ENCODE data around the gene ESRRG. TPM values are rescaled to one million over a fixed set of nuclear protein-coding genes. Genes with fewer than 3 reads are reported as not detected.

Gene ESRRG
- total and polyA plus RNA-seq, 2 donors (not counting 1 experiment from before 2014, with no cell fraction given) = 0.15 to 0.83 TPM

- DNase-seq (ENCODE audit: low read depth in 2 of 2) = no peak
- TF ChIP-seq CTCF (conservative IDR thresholded peaks at IDR 0.05 in 1 of 2, IDR thresholded peaks at IDR 0.05 in 1 of 2; ENCODE audit: low read depth in 1 of 2, low read length in 2 of 2) = no peak
- TF ChIP-seq EZH2 (IDR thresholded peaks at IDR 0.05; ENCODE audit: low read length, missing control alignments) = no peak
- no peak overlapping the region for H3K4me3 ChIP-seq (replicated peaks in 1 of 4; ENCODE audit: control extremely low read depth in 1 of 4, insufficient read depth in 1 of 4, low read depth in 3 of 4, low read length in 4 of 4)
Measured at GRCh38 chr1:216765346-216766300, 42.4 kb upstream of the ESRRG start.

GRCh38 chr1:216758161-216758560 lies 34.9 kb upstream of the ESRRG start:
- Histone ChIP-seq H3K4me2 (ENCODE audit: extremely low read depth, insufficient read depth, low read length) (no peak overlapping the region), H3K79me2 (ENCODE audit: control insufficient read depth, insufficient read depth, low read length) (no peaks in the 10 kb centered on the region), H3K9me3 (ENCODE audit: control insufficient read depth, insufficient read depth, low read depth, low read length) (no peaks in the 10 kb centered on the region), H3K9ac (ENCODE audit: insufficient read depth, low read length) (no peak overlapping the region), H3K36me3 (ENCODE audit: control insufficient read depth, insufficient read depth, low read length) (no peaks in the 10 kb centered on the region), H3K4me1 (ENCODE audit: control insufficient read depth, extremely low read depth, insufficient read depth, low read length) (no peaks in the 10 kb centered on the region), H4K20me1 (ENCODE audit: control insufficient read depth, extremely low read depth, insufficient read depth, low read length) (no peaks in the 10 kb centered on the region), H3K27ac (ENCODE audit: insufficient read depth, low read length) (no peak overlapping the region), H3K27me3 (ENCODE audit: control insufficient read depth, insufficient read depth, low read length) (no peaks in the 10 kb centered on the region), H2AFZ (ENCODE audit: low read length) (no peak overlapping the region), H3K4me3 (replicated peaks in 1 of 4; ENCODE audit: control extremely low read depth in 1 of 4, insufficient read depth in 1 of 4, low read depth in 3 of 4, low read length in 4 of 4) (no peak overlapping the region)
- DNase-seq (ENCODE audit: low read depth in 2 of 2) = no peak
- no peak for TF ChIP-seq EZH2 (IDR thresholded peaks at IDR 0.05; ENCODE audit: low read length, missing control alignments)
- TF ChIP-seq CTCF (conservative IDR thresholded peaks at IDR 0.05 in 1 of 2, IDR thresholded peaks at IDR 0.05 in 1 of 2; ENCODE audit: low read depth in 1 of 2, low read length in 2 of 2) = no peak

More at GRCh38 chr1:216765346-216766300, 42.4 kb upstream of the ESRRG start:
- Histone ChIP-seq H3K4me1 (ENCODE audit: control insufficient read depth, extremely low read depth, insufficient read depth, low read length) (no peaks in the 10 kb centered on the region), H3K27ac (ENCODE audit: insufficient read depth, low read length) (no peak overlapping the region), H3K4me2 (ENCODE audit: extremely low read depth, insufficient read depth, low read length) (no peak overlapping the region), H3K36me3 (ENCODE audit: control insufficient read depth, insufficient read depth, low read length) (no peaks in the 10 kb centered on the region), H4K20me1 (ENCODE audit: control insufficient read depth, extremely low read depth, insufficient read depth, low read length) (no peaks in the 10 kb centered on the region), H3K79me2 (ENCODE audit: control insufficient read depth, insufficient read depth, low read length) (no peaks in the 10 kb centered on the region), H3K27me3 (ENCODE audit: control insufficient read depth, insufficient read depth, low read length) (no peaks in the 10 kb centered on the region), H2AFZ (ENCODE audit: low read length) (no peak overlapping the region), H3K9me3 (ENCODE audit: control insufficient read depth, insufficient read depth, low read depth, low read length) (no peaks in the 10 kb centered on the region), H3K9ac (ENCODE audit: insufficient read depth, low read length) (no peak overlapping the region)

- no peaks in the 10 kb centered on the region for H3K27me3 ChIP-seq (ENCODE audit: control insufficient read depth, insufficient read depth, low read length)
- H2AFZ ChIP-seq (ENCODE audit: low read length) = no peak overlapping the region
- no peak overlapping the region for H3K27ac ChIP-seq (ENCODE audit: insufficient read depth, low read length)
- no peaks in the 10 kb centered on the region for H3K9me3 ChIP-seq (ENCODE audit: control insufficient read depth, insufficient read depth, low read depth, low read length)
- TF ChIP-seq CTCF (conservative IDR thresholded peaks at IDR 0.05 in 1 of 2, IDR thresholded peaks at IDR 0.05 in 1 of 2; ENCODE audit: low read depth in 1 of 2, low read length in 2 of 2) (no peak), EZH2 (IDR thresholded peaks at IDR 0.05; ENCODE audit: low read length, missing control alignments) (no peak)
- no peaks in the 10 kb centered on the region for H3K79me2 ChIP-seq (ENCODE audit: control insufficient read depth, insufficient read depth, low read length)
- no peaks in the 10 kb centered on the region for H3K4me1 ChIP-seq (ENCODE audit: control insufficient read depth, extremely low read depth, insufficient read depth, low read length)
- H3K9ac ChIP-seq (ENCODE audit: insufficient read depth, low read length) = no peak overlapping the region
- no peak for DNase-seq (ENCODE audit: low read depth in 2 of 2)
- no peaks in the 10 kb centered on the region for H3K36me3 ChIP-seq (ENCODE audit: control insufficient read depth, insufficient read depth, low read length)
- H3K4me3 ChIP-seq (replicated peaks in 1 of 4; ENCODE audit: control extremely low read depth in 1 of 4, insufficient read depth in 1 of 4, low read depth in 3 of 4, low read length in 4 of 4) = no peak overlapping the region
- H4K20me1 ChIP-seq (ENCODE audit: control insufficient read depth, extremely low read depth, insufficient read depth, low read length) = no peaks in the 10 kb centered on the region
- no peak overlapping the region for H3K4me2 ChIP-seq (ENCODE audit: extremely low read depth, insufficient read depth, low read length)
Measured at GRCh38 chr1:216757110-216757509, 33.9 kb upstream of the ESRRG start.

All from fibroblast of lung (primary cell).